ENCODE data around the gene PRPH. TPM values are rescaled to one million over a fixed set of nuclear protein-coding genes. Genes with fewer than 3 reads are reported as not detected.
"Not testable (repeated sequence)": the region's sequence is repeated elsewhere in the genome, so short reads cannot be mapped to it uniquely, and the experiment has no call there.

Gene PRPH
- total and polyA plus RNA-seq, 2 of the 8 experiments (the other 6 are each of a cell fraction or from before 2014, with no cell fraction given) = 0.79 to 1.4 TPM

- TF ChIP-seq USF2 (IDR thresholded peaks at IDR 0.05; ENCODE audit: low read length) (no peak), RAD21 (IDR thresholded peaks at IDR 0.05 in 1 of 2, conservative IDR thresholded peaks at IDR 0.05 in 1 of 2; ENCODE audit: low read depth in 2 of 2, low read length in 2 of 2) (no peak), BRCA1 (IDR thresholded peaks at IDR 0.05; ENCODE audit: low read depth, low read length) (no peak), EP300 (IDR thresholded peaks at IDR 0.05; ENCODE audit: borderline replicate concordance in 1 of 2, low read depth in 2 of 2, low read length in 2 of 2) (no peak), EGR1 (IDR thresholded peaks at IDR 0.05; ENCODE audit: borderline replicate concordance, low read depth, low read length) (no peak), ASH2L (IDR thresholded peaks at IDR 0.05; ENCODE audit: low read length) (no peak), NRF1 (IDR thresholded peaks at IDR 0.05; ENCODE audit: low read depth, low read length) (no peak)
Measured at GRCh38 chr12:49255857-49256637, 38.9 kb upstream of the PRPH start (continued).

GRCh38 chr12:49257508-49258184 lies 37.3 kb upstream of the PRPH start:
- H3K9ac ChIP-seq (replicated peaks in 1 of 4; ENCODE audit: extremely low read depth in 1 of 4, low read depth in 3 of 4, low read length in 3 of 4); DNase-seq (ENCODE audit: low read depth in 1 of 2, low spot score in 2 of 2); H4K5ac ChIP-seq (ENCODE audit: insufficient read length, low read depth, low read length); H3K14ac ChIP-seq (ENCODE audit: insufficient read length); H3K56ac ChIP-seq (replicated peaks; ENCODE audit: insufficient read length, low read depth, low read length); H2AFZ ChIP-seq (ENCODE audit: low read length); H3K9me3 ChIP-seq (ENCODE audit: insufficient read depth in 2 of 2, low read depth in 1 of 2, low read length in 1 of 2); H3K4ac ChIP-seq (replicated peaks; ENCODE audit: insufficient read length, low read depth, low read length); H3K23ac ChIP-seq (ENCODE audit: insufficient read length); H3K23me2 ChIP-seq (ENCODE audit: low read depth, low read length); H3K4me1 ChIP-seq (replicated peaks in 1 of 4; ENCODE audit: control insufficient read depth in 3 of 4, insufficient read depth in 4 of 4, low read length in 3 of 4); H2BK120ac ChIP-seq (replicated peaks; ENCODE audit: low read depth, low read length); H4K91ac ChIP-seq (replicated peaks; ENCODE audit: insufficient read length, low read length); FAIRE-seq; H3K79me1 ChIP-seq (ENCODE audit: low read depth, low read length); H4K8ac ChIP-seq (ENCODE audit: extremely low read depth, insufficient read depth, low read length); H3K18ac ChIP-seq (ENCODE audit: extremely low read depth, low read length); H3K4me2 ChIP-seq (ENCODE audit: insufficient read depth in 1 of 2, low read depth in 2 of 2, low read length in 2 of 2); H2BK15ac ChIP-seq (ENCODE audit: low read length); H3K27me3 ChIP-seq (replicated peaks in 1 of 4; ENCODE audit: control insufficient read depth in 3 of 4, extremely low read depth in 1 of 4, insufficient read depth in 3 of 4, low read length in 3 of 4); H3K79me2 ChIP-seq (ENCODE audit: control insufficient read depth in 1 of 2, insufficient read depth in 2 of 2, low read length in 2 of 2); H3K27ac ChIP-seq (ENCODE audit: low read depth, low read length); H2BK20ac ChIP-seq (ENCODE audit: low read length); H2BK5ac ChIP-seq (ENCODE audit: low read depth, low read length); H2BK12ac ChIP-seq (ENCODE audit: low read depth, low read length); H4K20me1 ChIP-seq (replicated peaks in 1 of 2; ENCODE audit: control insufficient read depth in 1 of 2, insufficient read depth in 2 of 2, low read length in 2 of 2); H3K36me3 ChIP-seq (ENCODE audit: control insufficient read depth in 2 of 4, insufficient read depth in 4 of 4, low read length in 3 of 4); H2AK5ac ChIP-seq (ENCODE audit: low read depth, low read length); H3K4me3 ChIP-seq (ENCODE audit: extremely low read depth in 1 of 4, insufficient read depth in 2 of 4, low read depth in 3 of 4, low read length in 4 of 4): not testable (repeated sequence)
- 88% methylated on average over 9 of the region's 10 CpGs; no CpG with 5 or more reads in 1 of the 2 experiments for WGBS, 2 experiments (ENCODE audit: extremely low coverage in 1 of 2, insufficient coverage in 1 of 2, insufficient read length in 1 of 2, insufficient replicate concordance in 2 of 2, low coverage in 1 of 2, low lambda C conversion rate in 2 of 2, missing lambda C conversion rate in 1 of 2)
- POLR2A ChIA-PET (ENCODE audit: partially characterized antibody) = interaction anchor here (1.3 to 1.5 kb wide), 2 partner anchors 10 to 16 kb away, joined by 4 read pairs; no protein-coding TSS in a partner anchor
- CTCF ChIA-PET (ENCODE audit: partially characterized antibody) = interaction anchor here (0.6 to 1.6 kb wide), 5 partner anchors 14 to 176 kb away, joined by 3 to 4 read pairs (median 4); no protein-coding TSS in a partner anchor

All from H1 (cell line).